Stimulated activated CD8-positive, alpha-beta memory T cell treated with anti-CD3 and anti-CD28 coated beads, Interleukin-4, amount 100 ng/mL, for 4 hours (primary cell): ENCODE results near the gene TXNIP.
"Not testable (repeated sequence)": the region's sequence is repeated elsewhere in the genome, so short reads cannot be mapped to it uniquely, and the experiment has no call there.

Source experiments
- DNase-seq, 2 donors: peaks; one replicate each; pipeline ENCODE4 v3.0.0-alpha.2; 2020; ENCODE audit warnings: low read depth in 2 of 2, low spot score in 1 of 2

Gene TXNIP

GRCh38 chr1:145996433-145997015, at the start of gene TXNIP:
TXNIP (minus strand) TSS chr1:145996579; CDS start chr1:145996266, 313 bp downstream.
- peak; percentile 85 to 86 for DNase-seq

GRCh38 chr1:146039844-146040194, 43.4 kb upstream of the TXNIP start:
- DNase-seq: no peak

- DNase-seq: peak; percentile 53 to 61
Observed at GRCh38 chr1:146036965-146037646, 40.7 kb upstream of the TXNIP start.

- no peak for DNase-seq
Observed at GRCh38 chr1:146036241-146036964, 40.0 kb upstream of the TXNIP start.

GRCh38 chr1:146035048-146035423, 38.7 kb upstream of the TXNIP start:
- no peak for DNase-seq

GRCh38 chr1:146032631-146033219, 36.3 kb upstream of the TXNIP start:
- no peak for DNase-seq

GRCh38 chr1:146031476-146031875, 35.1 kb upstream of the TXNIP start:
- DNase-seq: no peak

GRCh38 chr1:146029117-146029516, 32.7 kb upstream of the TXNIP start:
- no peak for DNase-seq

- DNase-seq: not testable (repeated sequence)
Observed at GRCh38 chr1:146026650-146027049, 30.3 kb upstream of the TXNIP start.

- not testable (repeated sequence) for DNase-seq
Observed at GRCh38 chr1:146025787-146026495, 29.6 kb upstream of the TXNIP start.

GRCh38 chr1:146022403-146023127, 26.2 kb upstream of the TXNIP start:
- no peak for DNase-seq

- no peak for DNase-seq
Observed at GRCh38 chr1:146021622-146022402, 25.4 kb upstream of the TXNIP start, which contains the start of gene HJV. HJV (minus strand) TSS chr1:146021735; CDS start chr1:146020231, 1,504 bp downstream.

GRCh38 chr1:146021050-146021445, 24.7 kb upstream of the TXNIP start:
- no peak for DNase-seq

GRCh38 chr1:146020058-146021049, 24.0 kb upstream of the TXNIP start:
- DNase-seq: no peak

- DNase-seq: no peak
Observed at GRCh38 chr1:146019231-146020057, 23.1 kb upstream of the TXNIP start.

GRCh38 chr1:146016891-146017290, 20.5 kb upstream of the TXNIP start:
- DNase-seq: no peak

- DNase-seq: no peak
Observed at GRCh38 chr1:146013559-146013922, 17.2 kb upstream of the TXNIP start.
